H1 (cell line): ENCODE results near the gene ERI3. TPM values are rescaled to one million over a fixed set of nuclear protein-coding genes. Genes with fewer than 3 reads are reported as not detected.

Source experiments
- BACH1 ChIP-seq: IDR thresholded peaks from 2 replicates; pipeline ENCODE4 v1.6.1; 2012; ENCODE audit warnings: low read length, improper control_type of control experiment
- BRCA1 ChIP-seq: IDR thresholded peaks from 2 replicates; pipeline ENCODE4 v1.6.1; 2012; ENCODE audit warnings: low read depth, low read length, improper control_type of control experiment
- CBX8 ChIP-seq: fragments of 300-800, 300-1000 bp; sonication (generic); IDR thresholded peaks from 2 replicates; pipeline ENCODE4 v1.7.1; 2016; ENCODE audit warnings: low read depth, low read length, borderline replicate concordance
- CEBPB ChIP-seq: IDR thresholded peaks from 2 replicates; pipeline ENCODE4 v1.6.1; 2012; ENCODE audit warnings: low read depth, low read length
- CHD1 ChIP-seq: IDR thresholded peaks from 2 replicates; pipeline ENCODE4 v1.6.1; 2012; ENCODE audit warnings: low read depth, low read length, improper control_type of control experiment
- CHD2 ChIP-seq: IDR thresholded peaks from 2 replicates; pipeline ENCODE4 v1.6.1; 2012; ENCODE audit warnings: low read length, improper control_type of control experiment
- EGR1 ChIP-seq: IDR thresholded peaks from 2 replicates; pipeline ENCODE4 v1.6.1; 2011; ENCODE audit warnings: low read depth, low read length, borderline replicate concordance
- EP300 ChIP-seq, 2 experiments: IDR thresholded peaks; 1 replicate in 1 of 2; 2 replicates in 1 of 2; pipeline ENCODE4 v1.6.1; 2011 to 2012; ENCODE audit warnings: low read depth in 2 of 2, low read length in 2 of 2, mild to moderate bottlenecking in 2 of 2, borderline replicate concordance in 1 of 2, inconsistent platforms in 1 of 2, moderate library complexity in 1 of 2
- HDAC2 ChIP-seq, 2 experiments: fragments of 300-600 bp in 1 of 2; sonication (generic) in 1 of 2; IDR thresholded peaks; 2 replicates each; pipeline ENCODE4 v1.6.1; 2011 to 2012; ENCODE audit warnings: low read depth in 2 of 2, low read length in 2 of 2, mild to moderate bottlenecking in 2 of 2, moderate library complexity in 2 of 2, borderline replicate concordance in 1 of 2, inconsistent platforms in 1 of 2
- HDAC6 ChIP-seq: IDR thresholded peaks from one replicate; pipeline ENCODE4 v1.7.1; 2012; ENCODE audit warnings: low read depth, mild to moderate bottlenecking, inconsistent platforms, low read length, moderate library complexity
- JUND ChIP-seq: IDR thresholded peaks from 2 replicates; pipeline ENCODE4 v1.6.1; 2011; ENCODE audit warnings: mild to moderate bottlenecking, improper control_type of control experiment, low read length
- NRF1 ChIP-seq: IDR thresholded peaks from 2 replicates; pipeline ENCODE4 v1.6.1; 2011; ENCODE audit warnings: mild to moderate bottlenecking, low read depth, low read length, improper control_type of control experiment
- PHF8 ChIP-seq: fragments of 200-600 bp; sonication (generic); conservative IDR thresholded peaks from 2 replicates; pipeline ENCODE4 v1.7.1; 2012; ENCODE audit warnings: low read depth, mild to moderate bottlenecking, inconsistent platforms, low read length, moderate library complexity
- POLR2AphosphoS5 ChIP-seq: IDR thresholded peaks from 2 replicates; pipeline ENCODE4 v1.6.1; 2011; ENCODE audit warnings: low read depth, low read length
- RBBP5 ChIP-seq: IDR thresholded peaks from 2 replicates; pipeline ENCODE4 v1.7.1; 2012; ENCODE audit warnings: low read depth, mild to moderate bottlenecking, inconsistent platforms, low read length, moderate library complexity, borderline replicate concordance
- RXRA ChIP-seq: IDR thresholded peaks from 2 replicates; pipeline ENCODE4 v1.6.1; 2011; ENCODE audit warnings: low read depth, mild to moderate bottlenecking, low read length, moderate library complexity; ENCODE audit not compliant: insufficient read depth
- SIN3A ChIP-seq, 2 experiments: IDR thresholded peaks in 1 of 2; conservative IDR thresholded peaks in 1 of 2; 2 replicates each; pipeline ENCODE4 v1.6.1; 2011 to 2012; ENCODE audit warnings: low read length in 2 of 2, improper control_type of control experiment in 1 of 2, low read depth in 1 of 2, mild to moderate bottlenecking in 1 of 2
- SIRT6 ChIP-seq: IDR thresholded peaks from one replicate; pipeline ENCODE4 v1.7.1; 2012; ENCODE audit warnings: low read length, inconsistent platforms
- SP2 ChIP-seq: IDR thresholded peaks from 2 replicates; pipeline ENCODE4 v1.6.1; 2012; ENCODE audit warnings: mild to moderate bottlenecking, low read length, inconsistent platforms
- SP4 ChIP-seq: IDR thresholded peaks from 2 replicates; pipeline ENCODE4 v1.6.1; 2012; ENCODE audit warnings: low read length, inconsistent platforms
- SRF ChIP-seq: IDR thresholded peaks from 2 replicates; pipeline ENCODE4 v1.6.1; 2011; ENCODE audit warnings: mild to moderate bottlenecking, low read depth, low read length, moderate library complexity
- TAF7 ChIP-seq: optimal IDR thresholded peaks from 2 replicates; pipeline ENCODE3; 2011; ENCODE audit warnings: low read depth, mild to moderate bottlenecking, inconsistent platforms, low read length, moderate library complexity, borderline replicate concordance
- YY1 ChIP-seq: IDR thresholded peaks from 2 replicates; pipeline ENCODE4 v1.6.1; 2011; ENCODE audit warnings: low read depth, mild to moderate bottlenecking, low read length
- polyA plus RNA-seq, 7 experiments: library from polyadenylated mRNA; depleted of rRNA in 3 of 7; stranded (reverse) in 5 of 7; unstranded in 2 of 7; fragments of >200 nt in 5 of 7; fragments of 200-250 nt in 2 of 7; gene quantifications; 1 replicate in 5 of 7; 2 replicates in 1 of 7; 4 replicates in 1 of 7; pipeline versions ENCODE4 v1.2.1 to v1.2.3, GENCODE V29; 2011 to 2013; ENCODE audit warnings: missing spikeins in 2 of 7, mixed read lengths in 2 of 7
- total RNA-seq: library from RNA; stranded (reverse); fragmentation: NEBNext Ultra II Directional; extraction: Animal tissue kit (Norgen Biotek cat#: 25700); gene quantifications from 2 replicates; pipeline ENCODE4 v1.2.1, GENCODE V29; 2021
- TF ChIP-seq, protein P1 (sequence below): IDR thresholded peaks from 2 replicates; pipeline ENCODE4 v1.6.1; 2012; ENCODE audit warnings: inconsistent platforms

The ERI3 gene
- total and polyA plus RNA-seq, 2 of the 8 experiments (the other 6 are each of a cell fraction or from before 2014, with no cell fraction given): 81.1 to 199 TPM

DNA sequence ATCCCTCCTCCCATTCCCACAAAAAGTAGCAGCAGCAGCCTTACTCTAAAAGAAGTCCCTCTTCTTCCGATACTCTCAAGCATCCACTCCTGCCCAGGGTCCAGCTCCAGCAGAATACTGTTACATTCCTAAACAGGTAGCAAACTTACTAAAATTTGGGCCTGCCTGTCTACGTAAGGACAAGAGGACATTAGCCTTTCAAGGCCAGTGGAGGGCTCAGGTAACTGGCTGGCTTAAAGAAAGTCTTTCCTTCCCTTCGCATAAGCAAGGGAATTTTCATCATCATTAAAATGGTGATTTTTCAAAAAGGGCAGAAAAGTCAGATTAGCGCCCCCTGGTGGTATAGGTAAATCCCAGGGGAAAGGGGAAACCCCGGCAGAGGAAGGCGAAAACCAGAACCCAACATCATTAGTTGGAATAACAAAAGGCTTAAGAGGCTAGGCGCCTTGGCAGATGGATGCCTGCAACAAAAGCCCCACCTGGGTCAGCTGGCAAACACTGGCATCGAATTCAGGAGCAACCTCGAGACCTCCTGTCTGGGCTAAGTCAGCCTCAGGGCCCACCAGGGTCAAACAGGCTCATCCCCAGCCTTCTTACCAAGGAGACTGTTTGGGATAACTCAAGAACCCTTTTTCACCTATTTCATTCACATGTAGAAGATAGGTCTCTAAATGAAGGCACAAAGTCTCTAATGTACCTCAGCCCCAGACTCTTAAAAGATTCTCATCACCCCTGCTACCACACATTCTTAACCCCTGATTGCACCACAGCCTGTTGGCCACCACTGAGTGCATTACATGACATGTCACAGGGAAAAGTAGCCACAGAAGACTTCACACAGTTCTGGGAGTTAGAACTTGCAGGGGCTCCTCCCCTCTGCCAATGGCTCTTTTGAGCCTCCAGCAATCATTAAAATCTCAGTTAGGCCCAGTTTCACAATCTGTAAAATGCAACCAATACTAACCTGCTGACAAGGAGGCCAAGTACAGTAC, 36.7 kb downstream of the ERI3 start (continued):
- TF ChIP-seq SP2 (no peak), SRF (no peak), HDAC2 (IDR thresholded peaks at IDR 0.05; ENCODE audit: borderline replicate concordance in 1 of 2, low read depth in 2 of 2, low read length in 2 of 2) (peak; percentile 41 to 68; a peak in 1 of 4 replicates), RBBP5 (no peak), YY1 (peak; percentile 79), TAF7 (no peak), SIN3A (conservative IDR thresholded peaks at IDR 0.05 in 1 of 2, IDR thresholded peaks at IDR 0.05 in 1 of 2; ENCODE audit: low read depth in 1 of 2, low read length in 2 of 2) (peak; percentile 60 to 80; a peak in 1 of 4 replicates), BRCA1 (no peak), JUND (peak; percentile 47; the same call in 1 of the 2 replicates), NRF1 (no peak), CHD1 (no peak), POLR2AphosphoS5 (no peak), CEBPB (peak; percentile 66), RXRA (no peak), PHF8 (no peak), CBX8 (no peak), BACH1 (no peak), HDAC6 (no peak), CHD2 (no peak), EP300 (IDR thresholded peaks at IDR 0.05; ENCODE audit: borderline replicate concordance in 1 of 2, low read depth in 2 of 2, low read length in 2 of 2) (peak in 1 of 2 experiments; percentile 54; a peak in 1 of 3 replicates), SP4 (no peak), SIRT6 (no peak), EGR1 (no peak)
- TF ChIP-seq, protein P1, sequence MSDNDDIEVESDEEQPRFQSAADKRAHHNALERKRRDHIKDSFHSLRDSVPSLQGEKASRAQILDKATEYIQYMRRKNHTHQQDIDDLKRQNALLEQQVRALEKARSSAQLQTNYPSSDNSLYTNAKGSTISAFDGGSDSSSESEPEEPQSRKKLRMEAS: peak; percentile 34; the same call in 1 of the 2 replicates
